ENCODE data around the gene STX5.
A peak's percentile ranks its signal among the peaks of the same experiment; 100 is the strongest.
"Not testable (repeated sequence)": the region's sequence is repeated elsewhere in the genome, so short reads cannot be mapped to it uniquely, and the experiment has no call there.

Gene STX5

GRCh38 chr11:62835336-62835735, 3.5 kb upstream of the STX5 start:
- DNase-seq (ENCODE audit: low read depth in 1 of 2, low spot score in 1 of 2) = no peak
- TF ChIP-seq JUND (IDR thresholded peaks at IDR 0.05; ENCODE audit: low read depth) = no peak
- in situ Hi-C loops (cut with HindIII; ENCODE audit: low pct_unique_long_range_greater_than_20kb, low sequenced_read_pairs) = no loop called here

- in situ Hi-C loops (cut with HindIII; ENCODE audit: low pct_unique_long_range_greater_than_20kb, low sequenced_read_pairs) = no loop called here
- no peak for TF ChIP-seq JUND (IDR thresholded peaks at IDR 0.05; ENCODE audit: low read depth)
- DNase-seq (ENCODE audit: low read depth in 1 of 2, low spot score in 1 of 2) = no peak
Measured at GRCh38 chr11:62832336-62833234, 734 bp upstream of the STX5 start, which contains the start of gene TEX54. TEX54 (minus strand) TSS chr11:62832841.

- in situ Hi-C loops (cut with HindIII; ENCODE audit: low pct_unique_long_range_greater_than_20kb, low sequenced_read_pairs) = no loop called here
Measured at GRCh38 chr11:62830904-62831519, 839 bp downstream of the STX5 start.

GRCh38 chr11:62828130-62828529, 3.7 kb downstream of the STX5 start:
- DNase-seq (ENCODE audit: low read depth in 1 of 2, low spot score in 1 of 2); in situ Hi-C loops (cut with HindIII; ENCODE audit: low pct_unique_long_range_greater_than_20kb, low sequenced_read_pairs): not testable (repeated sequence)

More at GRCh38 chr11:62830904-62831519, 839 bp downstream of the STX5 start:
- no peak for DNase-seq (ENCODE audit: low read depth in 1 of 2, low spot score in 1 of 2)
- TF ChIP-seq JUND (IDR thresholded peaks at IDR 0.05; ENCODE audit: low read depth) = no peak

GRCh38 chr11:62823677-62824076, 8.2 kb downstream of the STX5 start:
- no peak for DNase-seq (ENCODE audit: low read depth in 1 of 2, low spot score in 1 of 2)
- in situ Hi-C loops (cut with HindIII; ENCODE audit: low pct_unique_long_range_greater_than_20kb, low sequenced_read_pairs) = no loop called here
- TF ChIP-seq JUND (IDR thresholded peaks at IDR 0.05; ENCODE audit: low read depth) = no peak

GRCh38 chr11:62817129-62817528, 14.7 kb downstream of the STX5 start:
- DNase-seq (ENCODE audit: low read depth in 1 of 2, low spot score in 1 of 2) = no peak
- in situ Hi-C loops (cut with HindIII; ENCODE audit: low pct_unique_long_range_greater_than_20kb, low sequenced_read_pairs) = no loop called here

GRCh38 chr11:62816557-62816956, 15.3 kb downstream of the STX5 start:
- no peak for TF ChIP-seq JUND (IDR thresholded peaks at IDR 0.05; ENCODE audit: low read depth)

More at GRCh38 chr11:62817129-62817528, 14.7 kb downstream of the STX5 start:
- TF ChIP-seq JUND (IDR thresholded peaks at IDR 0.05; ENCODE audit: low read depth) = no peak

GRCh38 chr11:62811659-62812058, 20.2 kb downstream of the STX5 start:
- no peak for TF ChIP-seq JUND (IDR thresholded peaks at IDR 0.05; ENCODE audit: low read depth)
- in situ Hi-C loops (cut with HindIII; ENCODE audit: low pct_unique_long_range_greater_than_20kb, low sequenced_read_pairs) = no loop called here
- no peak for DNase-seq (ENCODE audit: low read depth in 1 of 2, low spot score in 1 of 2)

More at GRCh38 chr11:62816557-62816956, 15.3 kb downstream of the STX5 start:
- DNase-seq (ENCODE audit: low read depth in 1 of 2, low spot score in 1 of 2) = no peak
- in situ Hi-C loops (cut with HindIII; ENCODE audit: low pct_unique_long_range_greater_than_20kb, low sequenced_read_pairs) = no loop called here

GRCh38 chr11:62810748-62811147, 21.1 kb downstream of the STX5 start:
- DNase-seq (ENCODE audit: low read depth in 1 of 2, low spot score in 1 of 2) = no peak
- no peak for TF ChIP-seq JUND (IDR thresholded peaks at IDR 0.05; ENCODE audit: low read depth)
- in situ Hi-C loops (cut with HindIII; ENCODE audit: low pct_unique_long_range_greater_than_20kb, low sequenced_read_pairs) = no loop called here

GRCh38 chr11:62806611-62807121, 25.2 kb downstream of the STX5 start:
- DNase-seq (ENCODE audit: low read depth in 1 of 2, low spot score in 1 of 2) = no peak
- in situ Hi-C loops (cut with HindIII; ENCODE audit: low pct_unique_long_range_greater_than_20kb, low sequenced_read_pairs) = no loop called here

GRCh38 chr11:62805961-62806441, 25.9 kb downstream of the STX5 start:
- DNase-seq (ENCODE audit: low read depth in 1 of 2, low spot score in 1 of 2) = no peak
- no peak for TF ChIP-seq JUND (IDR thresholded peaks at IDR 0.05; ENCODE audit: low read depth)
- in situ Hi-C loops (cut with HindIII; ENCODE audit: low pct_unique_long_range_greater_than_20kb, low sequenced_read_pairs) = no loop called here

More at GRCh38 chr11:62806611-62807121, 25.2 kb downstream of the STX5 start:
- no peak for TF ChIP-seq JUND (IDR thresholded peaks at IDR 0.05; ENCODE audit: low read depth)

GRCh38 chr11:62805076-62805892, 26.6 kb downstream of the STX5 start, which contains the start of gene NXF1:
NXF1 (minus strand) TSS chr11:62805440; CDS start chr11:62805356, 84 bp downstream.
- in situ Hi-C loops (cut with HindIII; ENCODE audit: low pct_unique_long_range_greater_than_20kb, low sequenced_read_pairs) = no loop called here
- peak; percentile 91 to 97 for DNase-seq (ENCODE audit: low read depth in 1 of 2, low spot score in 1 of 2)
- peak; percentile 27; the same call in 1 of the 2 replicates for TF ChIP-seq JUND (IDR thresholded peaks at IDR 0.05; ENCODE audit: low read depth)
